GM18873 (cell line): ENCODE data around the gene EPOP.
A peak's percentile ranks its signal among the peaks of the same experiment; 100 is the strongest.
"Not testable (repeated sequence)": the region's sequence is repeated elsewhere in the genome, so short reads cannot be mapped to it uniquely, and the experiment has no call there.

Experiments
- ATAC-seq: cut with Tn5 transposase; IDR thresholded peaks from one replicate; pipeline ENCODE4 v1.9.1; 2021; ENCODE audit warnings: mild to moderate bottlenecking, moderate library complexity, moderate number of reproducible peaks; ENCODE audit not compliant: unreplicated experiment, low FRiP score

The EPOP gene

GRCh38 chr17:38654411-38655398, 20.1 kb downstream of the EPOP start:
- no peak for ATAC-seq

GRCh38 chr17:38653679-38654078, 21.1 kb downstream of the EPOP start:
- no peak for ATAC-seq

GRCh38 chr17:38653230-38653629, 21.5 kb downstream of the EPOP start:
- ATAC-seq: no peak

GRCh38 chr17:38650653-38651173, 24.0 kb downstream of the EPOP start:
- ATAC-seq: not testable (repeated sequence)

- no peak for ATAC-seq
Observed at GRCh38 chr17:38637951-38638350, 36.8 kb downstream of the EPOP start.

GRCh38 chr17:38636054-38636453, 38.7 kb downstream of the EPOP start:
- no peak for ATAC-seq

GRCh38 chr17:38632334-38632733, 42.4 kb downstream of the EPOP start:
- no peak for ATAC-seq

- no peak for ATAC-seq
Observed at GRCh38 chr17:38628441-38628840, 46.3 kb downstream of the EPOP start.

GRCh38 chr17:38627957-38628356, 46.8 kb downstream of the EPOP start:
- ATAC-seq: no peak

GRCh38 chr17:38626606-38627226, 48.0 kb downstream of the EPOP start:
- ATAC-seq: not testable (repeated sequence)

GRCh38 chr17:38625482-38625881, 49.3 kb downstream of the EPOP start:
- ATAC-seq: no peak

GRCh38 chr17:38624782-38625355, 49.9 kb downstream of the EPOP start:
- ATAC-seq: peak; percentile 60
